LNCaP clone FGC (cell line): Measurements from ENCODE around the gene SART3.

Source experiments
- DNase-seq: peaks from one replicate; pipeline ENCODE4 v3.0.0-alpha.2; 2011; ENCODE audit warnings: low read depth
- H3K4me3 ChIP-seq: 2 replicates; pipeline ENCODE4 v1.5.1; 2011; ENCODE audit warnings: mild to moderate bottlenecking, low read depth, low read length, control low read depth
- CTCF ChIP-seq: IDR thresholded peaks from 2 replicates; pipeline ENCODE4 v1.5.1; 2012; ENCODE audit warnings: mild to moderate bottlenecking; ENCODE audit not compliant: control insufficient read depth, insufficient read depth; ENCODE audit errors: extremely low read depth

The SART3 gene

GRCh38 chr12:108477881-108478259, 83.1 kb downstream of the SART3 start:
- no peak overlapping the region for H3K4me3 ChIP-seq
- no peak for DNase-seq
- no peak for TF ChIP-seq CTCF

GRCh38 chr12:108477055-108477880, 83.7 kb downstream of the SART3 start:
- no peak for TF ChIP-seq CTCF
- no peak overlapping the region for H3K4me3 ChIP-seq
- DNase-seq, result no peak

DNA sequence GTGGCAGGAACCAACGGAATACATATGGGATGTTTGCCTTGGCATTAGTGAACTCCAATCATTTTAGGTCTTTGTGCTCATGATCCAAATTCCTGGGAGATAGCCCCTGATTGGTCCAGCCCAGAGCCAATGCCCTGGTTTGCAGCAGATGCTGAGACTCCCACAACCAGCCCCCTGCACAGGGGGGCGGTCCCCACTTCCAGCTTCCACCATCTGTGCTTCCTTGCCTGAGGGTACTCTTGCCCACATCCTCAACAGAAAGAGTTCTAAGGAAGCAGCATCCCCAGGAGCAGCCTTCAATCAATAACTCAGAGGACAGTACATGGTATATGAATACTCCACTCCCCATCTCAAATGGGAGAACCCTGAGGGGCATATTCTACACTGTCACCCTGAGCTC, 85.6 kb downstream of the SART3 start:
- no peak overlapping the region for H3K4me3 ChIP-seq
- TF ChIP-seq CTCF, result no peak
- no peak for DNase-seq

DNA sequence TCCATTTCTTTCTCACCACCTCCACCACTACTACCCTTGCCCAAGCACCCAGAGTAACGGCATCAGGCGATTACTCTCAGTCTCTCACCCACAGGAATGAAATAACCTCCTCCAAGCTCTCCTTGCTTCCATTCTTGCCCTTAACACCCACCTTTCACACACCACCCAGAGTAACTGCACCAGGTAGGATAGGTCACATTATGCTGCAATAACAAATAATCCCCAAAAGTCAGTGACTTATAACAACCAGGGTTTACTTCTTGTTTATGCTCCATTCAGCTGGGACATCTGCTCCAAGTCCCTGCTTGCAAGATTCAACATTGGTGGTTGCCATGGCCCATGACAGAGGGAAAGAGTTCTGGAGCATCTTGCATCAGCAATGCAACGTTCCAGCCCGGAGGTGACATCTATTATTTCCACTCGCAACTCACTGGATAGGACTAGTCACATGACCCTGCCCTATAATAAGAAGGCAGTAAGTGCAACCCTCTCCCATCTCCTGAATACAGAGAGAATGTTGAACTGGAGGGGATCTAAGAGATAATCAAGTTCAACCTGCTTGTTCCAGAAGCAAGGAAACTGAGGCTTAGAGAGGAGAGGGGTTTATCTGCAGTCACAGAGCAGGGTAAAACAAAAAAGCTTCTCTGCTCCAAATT, 87.4 kb downstream of the SART3 start:
- no peak for TF ChIP-seq CTCF
- no peak overlapping the region for H3K4me3 ChIP-seq
- DNase-seq, result no peak
